GM19239 (cell line): ENCODE measurements around the gene FAM131A.

Experiments
- DNase-seq: peaks from one replicate; pipeline ENCODE4 v3.0.0; 2011; ENCODE audit warnings: low spot score; ENCODE audit not compliant: insufficient read length
- FAIRE-seq: peaks from 2 replicates; lab custom pipeline; 2011; peaks lifted over from hg19 to GRCh38; lab: Jason Lieb, UNC

The FAM131A gene

GRCh38 chr3:184372296-184372821, 35.0 kb downstream of the FAM131A start:
- FAIRE-seq (no peak), DNase-seq (no peak)

GRCh38 chr3:184372911-184373310, 35.5 kb downstream of the FAM131A start:
- no peak for DNase-seq
- no peak for FAIRE-seq

- no peak for DNase-seq
- FAIRE-seq: no peak
Observed at GRCh38 chr3:184373422-184373821, 36.0 kb downstream of the FAM131A start.

- no peak for DNase-seq
- no peak for FAIRE-seq
Observed at GRCh38 chr3:184375747-184376461, 38.5 kb downstream of the FAM131A start.

- DNase-seq: no peak
- FAIRE-seq: no peak
Observed at GRCh38 chr3:184377374-184377773, 40.0 kb downstream of the FAM131A start.

- DNase-seq: no peak
Observed at GRCh38 chr3:184377882-184378445, 40.6 kb downstream of the FAM131A start, which contains the start of gene THPO. THPO (minus strand) TSS chr3:184378207; CDS start chr3:184376259, 1,948 bp downstream.

GRCh38 chr3:184378651-184379357, 41.4 kb downstream of the FAM131A start:
- FAIRE-seq (no peak), DNase-seq (no peak)

More at GRCh38 chr3:184377882-184378445, 40.6 kb downstream of the FAM131A start, which contains the start of gene THPO:
- no peak for FAIRE-seq

GRCh38 chr3:184379358-184380184, 42.2 kb downstream of the FAM131A start, which contains the start of gene CHRD:
CHRD (plus strand) TSS chr3:184380054; CDS start chr3:184380319, 265 bp downstream.
- DNase-seq (no peak), FAIRE-seq (no peak)

- FAIRE-seq (no peak), DNase-seq (no peak)
Observed at GRCh38 chr3:184380185-184380626, 42.8 kb downstream of the FAM131A start.

- no peak for DNase-seq
Observed at GRCh38 chr3:184380627-184381260, 43.3 kb downstream of the FAM131A start.

GRCh38 chr3:184381261-184382224, 44.1 kb downstream of the FAM131A start:
- no peak for FAIRE-seq

More at GRCh38 chr3:184380627-184381260, 43.3 kb downstream of the FAM131A start:
- FAIRE-seq: no peak

GRCh38 chr3:184382326-184383032, 45.1 kb downstream of the FAM131A start:
- no peak for FAIRE-seq
- DNase-seq: no peak

More at GRCh38 chr3:184381261-184382224, 44.1 kb downstream of the FAM131A start:
- DNase-seq: no peak

- DNase-seq: no peak
- no peak for FAIRE-seq
Observed at GRCh38 chr3:184383033-184383740, 45.8 kb downstream of the FAM131A start.

GRCh38 chr3:184384342-184384741, 46.9 kb downstream of the FAM131A start:
- DNase-seq (no peak), FAIRE-seq (no peak)

GRCh38 chr3:184384856-184385422, 47.5 kb downstream of the FAM131A start:
- FAIRE-seq: no peak

GRCh38 chr3:184386047-184386806, 48.8 kb downstream of the FAM131A start:
- FAIRE-seq (no peak), DNase-seq (no peak)

More at GRCh38 chr3:184384856-184385422, 47.5 kb downstream of the FAM131A start:
- no peak for DNase-seq
